Midbrain (tissue), 1 donor: ENCODE data around the gene EDARADD.
"Not testable (repeated sequence)": the region's sequence is repeated elsewhere in the genome, so short reads cannot be mapped to it uniquely, and the experiment has no call there.

Experiments used
- DNase-seq: peaks from one replicate; lab custom pipeline; 2025; lab: John Stamatoyannopoulos, UW

EDARADD gene

DNA sequence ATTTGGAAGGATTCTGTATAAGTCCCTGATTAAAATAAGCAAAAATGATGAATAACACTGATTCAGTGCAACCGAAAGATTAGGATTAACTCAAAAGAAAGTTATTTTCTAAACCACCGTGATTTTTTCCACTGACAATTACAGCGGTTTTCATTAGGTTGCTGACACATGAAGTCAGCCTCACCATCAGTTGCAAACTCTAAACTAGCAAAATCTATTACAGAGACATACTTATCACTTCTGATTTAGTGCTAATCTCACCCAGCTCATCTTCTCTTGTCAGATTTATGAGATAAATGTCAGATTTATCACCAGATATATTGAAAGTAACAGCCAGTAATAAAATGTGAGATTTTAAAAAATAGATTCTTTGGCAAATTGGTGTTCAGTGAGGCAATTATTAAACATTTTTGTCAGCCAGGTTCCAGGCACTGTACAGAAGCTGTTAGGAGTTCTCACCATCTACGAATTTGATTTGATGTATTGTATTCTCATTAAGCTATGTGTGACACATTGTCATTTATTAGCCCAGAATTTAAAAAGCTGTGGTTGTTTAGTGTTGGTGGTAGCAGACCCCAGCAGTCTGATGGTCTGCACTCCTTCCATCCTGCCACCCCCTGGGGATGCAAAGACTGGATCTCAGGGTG lies 92.4 kb downstream of the EDARADD start:
- no peak for DNase-seq

DNA sequence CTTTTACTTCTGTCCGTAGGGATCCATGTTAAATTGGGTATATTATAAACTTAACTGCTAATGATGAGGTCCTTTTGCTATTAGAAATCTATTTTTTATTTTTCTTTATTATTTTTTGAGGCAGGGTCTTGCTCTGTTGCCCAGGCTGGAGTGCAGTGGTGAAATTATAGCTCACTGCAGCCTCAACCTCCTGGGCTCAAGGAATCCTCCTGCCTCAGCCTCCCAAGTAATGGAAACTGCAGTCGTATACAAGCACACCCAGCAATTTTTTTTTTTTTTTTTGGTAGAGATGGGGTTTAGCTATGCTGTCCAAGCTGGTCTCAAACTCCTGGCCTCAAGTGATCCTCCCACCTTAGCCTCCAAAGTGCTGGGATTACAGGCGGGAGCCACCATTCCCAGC lies 95.1 kb downstream of the EDARADD start:
- DNase-seq: not testable (repeated sequence)

DNA sequence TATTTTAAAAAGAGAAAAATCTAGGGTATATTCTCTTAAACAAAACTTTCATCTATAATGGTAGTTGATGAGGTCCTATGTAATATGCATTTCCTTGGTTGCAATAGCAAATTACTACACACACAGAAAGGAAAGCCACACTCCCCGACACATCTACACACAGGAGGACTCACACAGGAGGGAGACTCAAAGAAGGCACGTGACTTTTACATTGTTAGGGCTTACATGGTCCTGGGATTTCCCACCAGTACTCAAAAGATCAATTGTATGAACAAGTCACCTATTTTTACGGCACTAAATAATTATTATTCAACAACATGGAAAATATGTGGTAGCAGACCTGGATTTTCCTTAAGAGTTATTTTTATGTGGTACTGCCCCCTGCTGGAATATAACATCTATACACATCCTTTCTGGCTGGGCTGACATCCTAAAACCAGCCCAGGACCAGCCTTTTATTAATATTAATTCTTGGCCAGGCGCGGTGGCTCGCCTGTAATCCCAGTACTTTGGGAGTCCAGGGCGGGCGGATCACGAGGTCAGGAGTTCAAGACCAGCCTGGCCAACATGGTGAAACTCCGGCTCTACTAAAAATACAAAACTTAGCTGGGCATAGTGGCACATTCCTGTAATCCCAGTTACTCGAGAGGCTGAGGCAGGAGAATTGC lies 95.8 kb downstream of the EDARADD start:
- peak; percentile 56 for DNase-seq

DNA sequence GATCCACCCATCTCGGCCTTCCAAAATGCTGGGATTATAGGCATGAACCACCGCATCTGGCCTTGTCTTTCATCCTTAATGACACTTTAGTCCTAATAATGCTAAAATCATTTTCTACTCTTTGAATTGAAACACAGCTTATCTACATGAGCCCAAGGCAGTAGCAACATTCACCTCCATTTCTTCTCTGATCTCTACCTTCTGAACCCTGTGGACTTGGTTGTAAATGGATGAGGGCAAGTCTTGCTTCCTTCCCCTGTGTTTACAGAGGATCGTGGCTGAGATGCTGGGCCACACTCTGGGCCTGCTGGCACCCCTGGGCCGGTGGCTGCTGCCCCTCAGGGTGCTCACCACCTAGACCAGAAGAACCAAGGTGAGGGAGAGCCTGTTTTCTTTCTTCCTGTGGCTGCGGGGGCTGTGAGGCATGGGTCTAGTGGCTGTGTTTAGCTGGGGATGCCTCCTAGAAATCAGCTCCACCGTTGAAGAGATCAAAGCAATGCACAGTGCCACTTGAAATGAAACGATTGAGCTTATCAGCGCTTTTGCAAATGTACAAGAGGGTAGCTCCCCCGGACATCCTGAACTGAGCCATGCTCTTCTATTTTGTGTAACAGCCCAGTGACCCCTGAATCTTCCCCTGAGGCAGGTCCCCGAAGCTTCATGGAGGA lies 97.5 kb downstream of the EDARADD start:
- no peak for DNase-seq

DNA sequence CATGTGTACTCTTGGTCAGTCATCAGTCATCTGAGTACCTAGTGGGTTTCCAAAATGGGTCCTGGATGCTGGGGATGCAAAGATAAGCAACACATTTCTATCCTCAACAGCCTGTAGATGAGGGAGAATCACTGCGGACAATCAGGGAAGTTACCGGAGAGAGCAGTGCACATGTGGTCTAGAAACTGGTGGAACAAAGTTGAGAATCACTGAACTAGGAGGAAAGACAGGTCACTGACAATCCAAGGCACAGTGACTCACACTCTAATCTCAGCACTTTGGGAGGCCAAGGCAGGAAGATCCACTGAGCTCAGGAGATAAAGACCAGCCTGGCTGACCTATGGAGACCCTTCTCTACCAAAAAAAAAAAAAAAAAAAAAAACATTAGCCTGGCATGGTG lies 98.3 kb downstream of the EDARADD start:
- no peak for DNase-seq

DNA sequence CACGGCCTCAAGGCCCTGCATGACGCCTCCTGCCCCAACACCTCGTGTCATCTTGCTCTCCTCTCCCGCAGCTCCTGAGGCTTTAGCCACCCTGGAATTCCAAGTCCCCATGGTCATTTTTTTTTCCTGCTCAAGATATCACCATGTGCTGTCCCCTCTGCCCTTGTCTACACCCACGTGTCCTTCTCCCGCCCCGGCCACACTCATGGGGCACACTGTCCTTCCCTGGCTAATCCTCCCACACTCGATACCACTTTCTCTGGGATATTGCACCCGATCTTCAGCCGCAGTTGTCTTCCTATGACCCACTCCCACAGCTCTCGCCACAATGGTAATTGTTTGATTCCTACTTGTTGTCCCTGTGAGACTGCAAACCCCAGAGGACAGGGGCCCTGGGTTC lies 100.0 kb downstream of the EDARADD start:
- DNase-seq: no peak

DNA sequence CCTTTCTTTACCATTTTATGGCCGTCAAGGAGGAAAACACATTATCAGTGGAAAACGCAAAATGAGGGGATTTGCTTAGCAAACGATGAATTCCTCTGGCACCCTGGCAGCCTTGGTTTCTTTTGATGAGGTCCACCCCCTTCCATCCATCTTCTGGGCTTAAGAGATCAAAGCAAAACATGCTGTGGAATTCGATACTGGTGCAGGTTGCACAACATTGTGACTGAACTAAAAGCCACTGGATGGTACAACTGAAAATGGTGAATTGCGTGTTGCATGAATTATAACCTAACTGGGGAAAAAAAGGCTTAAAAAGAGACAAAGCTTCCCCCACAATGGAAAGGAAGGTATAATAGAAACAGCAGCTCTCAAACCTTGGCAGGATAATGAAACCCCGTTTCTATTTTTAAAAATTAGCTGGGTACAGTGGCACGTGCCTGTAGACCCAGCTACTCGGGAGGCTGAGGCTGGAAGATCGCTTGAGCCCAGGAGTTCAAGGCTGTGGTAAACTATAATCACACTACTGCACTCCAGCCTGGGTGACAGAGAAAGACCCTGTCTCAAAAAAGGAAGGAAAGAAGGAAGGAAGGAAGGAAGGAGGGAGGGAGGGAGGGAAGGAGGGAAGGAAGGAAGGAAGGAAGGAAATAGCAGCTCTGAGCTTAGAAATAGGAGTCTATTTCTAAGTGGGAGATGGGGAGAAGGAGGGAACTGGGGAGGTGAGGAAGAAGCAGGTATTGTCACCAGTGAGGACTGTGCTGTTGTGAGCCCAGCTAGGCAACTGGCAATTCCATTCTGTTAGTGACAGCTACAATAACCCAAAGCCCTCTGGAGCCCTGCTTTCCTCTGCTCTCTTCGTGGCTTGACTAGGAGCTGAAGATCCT lies 100.7 kb downstream of the EDARADD start:
- DNase-seq: no peak

DNA sequence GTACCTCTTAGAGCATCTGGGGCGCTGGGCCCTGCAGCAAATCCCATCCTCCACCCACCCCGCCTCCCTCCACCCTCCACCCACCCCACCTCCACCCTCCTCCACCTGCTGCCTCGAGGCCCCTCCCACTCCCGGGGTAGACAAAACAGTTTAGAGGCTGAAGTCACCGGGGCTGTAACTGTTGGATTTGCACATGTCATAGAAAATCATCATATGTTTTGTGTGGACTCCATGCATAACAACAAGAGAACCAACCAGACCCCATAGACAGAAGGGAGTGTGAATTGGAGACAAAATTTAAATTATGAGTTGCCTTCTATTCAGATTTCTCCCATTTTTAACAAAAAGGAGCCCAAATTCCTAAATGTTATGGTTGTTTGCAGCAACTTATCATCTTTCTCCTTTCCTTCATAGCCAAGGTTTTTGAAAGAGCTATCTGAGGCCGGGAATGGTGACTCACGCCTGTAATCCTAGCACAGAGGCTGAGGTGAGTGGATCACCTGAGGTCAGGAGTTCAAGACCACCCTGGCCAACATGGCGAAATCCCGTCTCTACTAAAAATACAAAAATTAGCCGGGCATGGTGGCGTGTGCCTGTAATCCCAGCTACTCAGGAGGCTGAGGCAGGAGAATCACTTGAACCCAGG lies 101.5 kb downstream of the EDARADD start:
- no peak for DNase-seq

DNA sequence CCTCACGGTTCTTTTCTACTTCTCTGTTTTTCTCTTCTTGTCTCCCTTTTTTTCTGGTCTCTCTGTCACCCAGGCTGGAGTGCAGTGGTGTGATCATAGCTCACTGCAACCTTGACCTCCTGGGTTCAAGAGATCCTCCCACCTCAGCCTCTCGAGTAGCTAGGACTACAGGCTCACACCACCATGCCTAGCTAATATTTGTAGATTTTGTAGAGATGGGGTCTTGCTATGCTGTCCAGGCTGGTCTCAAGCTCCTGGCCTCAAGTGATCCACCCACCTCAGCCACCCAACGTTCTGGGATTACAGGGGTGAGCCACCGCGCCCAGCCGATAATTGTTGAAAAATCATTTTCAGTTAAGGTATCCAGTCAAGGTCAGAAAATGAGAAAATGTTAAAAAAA lies 103.8 kb downstream of the EDARADD start:
- DNase-seq: no peak

DNA sequence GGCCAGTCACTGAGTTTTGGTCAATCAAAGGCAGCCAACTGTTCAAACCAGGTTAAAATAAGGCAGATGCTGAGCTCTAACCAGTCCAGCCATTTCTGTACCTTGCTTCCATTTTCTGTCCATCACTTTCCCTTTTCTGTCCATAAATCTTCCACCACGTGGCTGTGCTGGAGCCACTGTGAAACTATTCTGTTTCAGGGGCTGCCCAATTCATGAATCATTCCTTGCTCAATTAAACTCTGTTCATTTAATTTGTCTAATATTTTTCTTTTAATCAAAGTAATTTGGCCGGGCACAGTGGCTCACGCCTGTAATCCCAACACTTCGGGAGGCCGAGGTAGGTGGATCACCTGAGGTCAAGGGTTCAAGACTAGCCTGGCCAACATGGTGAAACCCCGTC lies 107.0 kb downstream of the EDARADD start:
- no peak for DNase-seq

DNA sequence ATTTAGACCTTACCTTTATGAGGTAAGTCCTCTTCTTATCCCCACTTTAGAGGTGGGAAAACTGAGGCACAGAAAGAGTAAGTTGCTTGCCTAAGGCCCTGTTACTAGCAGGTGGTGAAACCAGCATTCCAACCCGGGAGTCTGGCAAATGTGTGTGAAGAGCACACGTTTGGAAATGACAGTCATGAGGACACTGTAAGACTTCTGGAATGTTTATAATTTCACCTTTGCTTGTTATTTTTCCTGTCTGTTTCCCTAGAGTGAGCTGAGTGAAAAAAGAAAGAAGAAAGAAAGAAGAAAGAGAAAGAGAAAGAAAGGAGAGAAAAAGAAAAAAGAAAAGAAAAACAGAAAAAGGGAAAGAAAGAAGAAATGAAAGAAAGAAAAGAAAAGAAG lies 108.5 kb downstream of the EDARADD start:
- no peak for DNase-seq

DNA sequence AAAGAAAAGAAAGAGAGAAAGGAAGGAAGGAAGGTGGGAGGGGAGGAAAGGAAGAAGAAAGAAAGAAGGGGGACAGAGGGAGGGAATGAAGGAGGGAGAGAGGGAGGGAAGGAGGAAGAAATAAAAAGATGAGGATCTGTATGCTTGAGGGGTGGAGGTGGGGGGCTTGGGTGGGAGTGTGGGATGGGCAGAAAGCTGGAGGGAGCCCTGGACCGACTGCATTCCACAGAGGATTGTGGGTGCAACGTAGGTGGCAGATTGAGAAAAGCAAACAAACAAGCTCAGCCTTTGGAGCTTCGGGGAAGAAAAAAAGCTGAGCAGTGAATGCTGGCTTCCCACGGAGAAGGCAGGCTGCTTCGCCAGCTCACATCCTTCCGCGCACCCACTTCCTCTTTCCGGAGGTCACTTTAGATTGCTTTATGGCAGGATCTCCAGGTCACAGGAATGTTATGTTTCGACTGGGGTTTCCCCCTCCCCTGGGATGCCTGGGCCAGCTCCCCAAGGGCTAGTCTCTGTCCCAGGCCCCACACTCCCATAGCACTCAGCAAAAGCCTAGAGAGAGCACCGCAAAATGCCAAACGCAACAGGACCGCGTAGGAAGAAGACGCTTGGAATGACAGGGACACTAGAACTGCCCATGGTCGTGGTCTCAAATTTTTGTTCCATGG lies 109.0 kb downstream of the EDARADD start:
- DNase-seq: peak; percentile 28

DNA sequence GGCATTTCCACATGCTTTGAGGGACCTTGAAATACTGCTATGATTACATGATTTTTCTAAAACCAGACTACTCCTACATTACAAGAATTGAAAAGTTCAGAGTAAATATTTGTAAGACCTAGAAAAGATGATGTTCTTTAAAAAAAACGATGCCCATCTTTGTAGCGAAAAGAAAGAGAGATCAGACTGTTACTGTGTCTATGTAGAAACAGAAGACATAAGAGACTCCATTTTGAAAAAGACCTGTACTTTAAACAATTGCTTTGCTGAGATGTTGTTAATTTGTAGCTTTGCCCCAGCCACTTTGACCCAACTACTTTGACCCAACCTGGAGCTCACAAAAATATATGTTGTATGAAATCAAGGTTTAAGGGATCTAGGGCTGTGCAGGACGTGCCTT lies 110.3 kb downstream of the EDARADD start:
- DNase-seq: not testable (repeated sequence)

DNA sequence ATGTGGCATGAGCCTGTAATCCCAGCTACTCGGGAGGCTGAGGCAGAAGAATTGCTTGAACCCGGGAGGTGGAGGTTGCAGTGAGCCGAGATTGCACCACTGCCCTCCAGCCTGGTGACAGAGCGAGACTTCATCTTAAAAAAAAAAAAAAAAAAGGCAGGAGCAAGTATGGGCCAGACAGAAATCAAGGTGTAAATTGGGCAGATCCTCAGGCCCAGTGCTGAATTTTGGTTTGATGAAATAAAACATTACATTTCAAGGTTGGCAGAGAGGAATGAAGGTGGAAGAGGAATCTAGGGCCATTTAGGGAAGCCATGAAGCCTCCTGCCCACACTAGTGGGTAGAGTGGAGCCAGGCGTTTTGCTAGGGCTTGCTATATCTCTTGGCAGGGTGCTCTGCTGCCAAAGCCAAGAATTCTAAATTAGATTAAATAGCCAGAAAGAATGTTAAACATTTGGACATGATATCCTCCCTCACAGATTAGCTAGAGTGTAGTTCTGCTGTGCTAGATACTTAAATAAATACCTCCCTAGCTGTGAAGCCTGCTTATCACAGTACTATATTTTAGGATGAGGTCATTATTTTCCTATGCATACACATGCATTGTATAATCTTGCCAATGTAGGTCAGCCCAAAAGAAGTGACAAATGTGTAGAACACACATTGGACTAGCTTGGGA lies 113.1 kb downstream of the EDARADD start:
- DNase-seq: no peak

DNA sequence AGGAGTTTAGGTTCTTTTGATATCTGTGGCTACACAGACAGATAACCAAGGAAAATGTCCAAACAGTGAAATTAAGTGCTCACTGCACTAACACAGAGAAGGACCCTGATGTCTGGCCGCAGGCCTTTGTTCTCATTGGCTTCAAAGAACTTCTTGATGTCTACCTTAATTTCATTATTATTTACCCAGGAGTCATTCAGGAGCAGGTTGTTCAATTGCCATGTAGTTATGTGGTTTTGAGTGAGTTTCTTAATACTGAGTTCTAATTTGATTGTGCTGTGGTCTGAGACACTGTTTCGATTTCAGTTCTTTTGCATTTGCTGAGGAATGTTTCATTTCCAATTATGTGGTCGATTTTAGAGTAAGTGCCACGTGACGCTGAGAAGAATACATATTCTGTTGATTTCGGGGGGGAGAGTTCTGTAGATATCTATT lies 114.5 kb downstream of the EDARADD start:
- no peak for DNase-seq

DNA sequence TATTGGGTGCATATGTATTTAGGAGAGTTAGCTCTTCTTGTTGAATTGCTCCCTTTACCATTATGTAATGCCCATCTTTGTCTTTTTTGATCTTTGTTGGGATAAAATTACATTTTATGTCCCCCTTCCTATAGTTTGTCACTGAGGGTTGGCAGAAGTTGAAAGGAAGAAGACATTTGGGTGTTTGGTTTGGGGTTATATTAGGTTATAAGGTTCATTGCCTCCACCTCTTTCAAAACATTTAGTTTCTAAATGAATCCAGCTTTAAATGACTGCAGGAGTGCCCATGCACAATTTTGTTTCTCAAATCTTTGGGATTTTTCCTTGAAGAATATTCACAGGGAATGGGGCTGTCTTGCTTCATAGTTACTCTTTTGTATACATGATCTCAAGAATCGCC lies 115.1 kb downstream of the EDARADD start:
- no peak for DNase-seq

DNA sequence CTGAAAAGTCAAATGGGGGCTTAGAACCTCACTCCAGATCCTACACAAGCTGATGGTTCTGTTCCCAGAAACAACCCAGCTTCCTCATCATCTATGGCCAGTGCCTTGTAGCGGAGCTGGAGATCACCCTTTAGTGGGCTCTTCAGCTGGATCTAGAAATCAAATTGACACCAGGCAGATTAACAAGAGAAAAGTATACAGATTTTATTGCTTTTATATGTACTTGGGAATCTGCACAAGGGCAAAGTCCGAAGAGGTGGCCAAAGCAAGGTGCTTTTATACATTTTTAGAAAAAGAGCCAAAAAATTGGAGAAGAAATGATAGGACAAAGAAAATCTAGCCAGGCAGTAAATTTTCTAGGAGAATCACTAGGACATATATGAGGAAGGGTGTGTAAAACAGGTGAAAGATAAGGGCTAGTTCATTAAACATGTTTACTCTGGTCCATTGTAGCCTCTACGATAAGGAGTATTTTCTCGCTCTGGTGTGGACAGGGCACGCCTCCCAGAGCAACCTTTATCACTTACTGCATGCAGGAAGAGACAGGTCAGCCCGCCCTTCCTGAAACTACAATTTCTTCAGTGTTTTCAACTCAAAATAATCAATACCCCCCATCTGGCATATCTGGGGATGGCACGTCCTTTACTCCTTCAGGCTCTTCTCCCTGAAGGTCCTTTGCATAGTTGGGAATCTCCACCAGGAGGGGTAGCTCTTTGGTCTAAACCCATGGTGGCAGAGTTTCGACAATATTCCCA lies 115.7 kb downstream of the EDARADD start:
- no peak for DNase-seq

DNA sequence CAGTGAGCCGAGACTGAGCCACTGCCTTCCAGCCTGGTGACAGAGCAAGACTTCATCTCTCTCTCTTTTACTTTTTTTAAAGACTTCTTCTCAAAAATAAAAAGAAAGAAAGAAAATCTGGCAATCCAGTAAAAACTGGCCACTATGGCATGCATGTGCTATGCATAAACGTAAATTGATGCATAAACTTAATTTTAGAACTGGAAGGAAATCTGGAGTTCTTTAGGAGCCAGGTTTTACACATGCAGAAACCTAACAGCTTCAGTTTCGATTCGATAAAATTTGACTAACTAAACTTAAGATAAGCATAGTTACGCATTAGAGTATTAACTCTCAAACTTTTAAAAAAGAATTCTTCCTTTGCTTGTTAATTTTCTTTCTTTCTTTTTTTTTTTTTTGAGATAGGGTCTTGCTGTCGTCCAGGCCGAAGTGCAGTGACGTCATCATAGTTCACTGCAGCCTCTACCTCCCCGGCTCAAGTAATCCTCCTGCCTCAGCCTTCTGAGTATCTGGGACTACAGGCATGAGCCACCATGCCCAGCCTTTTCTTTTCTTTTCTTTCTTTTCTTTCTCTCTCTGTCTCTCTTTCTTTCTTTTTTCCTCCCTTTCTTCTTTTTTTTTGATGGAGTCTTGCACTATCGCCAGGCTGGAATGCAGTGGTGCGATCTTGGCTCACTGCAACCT lies 117.8 kb downstream of the EDARADD start:
- no peak for DNase-seq

DNA sequence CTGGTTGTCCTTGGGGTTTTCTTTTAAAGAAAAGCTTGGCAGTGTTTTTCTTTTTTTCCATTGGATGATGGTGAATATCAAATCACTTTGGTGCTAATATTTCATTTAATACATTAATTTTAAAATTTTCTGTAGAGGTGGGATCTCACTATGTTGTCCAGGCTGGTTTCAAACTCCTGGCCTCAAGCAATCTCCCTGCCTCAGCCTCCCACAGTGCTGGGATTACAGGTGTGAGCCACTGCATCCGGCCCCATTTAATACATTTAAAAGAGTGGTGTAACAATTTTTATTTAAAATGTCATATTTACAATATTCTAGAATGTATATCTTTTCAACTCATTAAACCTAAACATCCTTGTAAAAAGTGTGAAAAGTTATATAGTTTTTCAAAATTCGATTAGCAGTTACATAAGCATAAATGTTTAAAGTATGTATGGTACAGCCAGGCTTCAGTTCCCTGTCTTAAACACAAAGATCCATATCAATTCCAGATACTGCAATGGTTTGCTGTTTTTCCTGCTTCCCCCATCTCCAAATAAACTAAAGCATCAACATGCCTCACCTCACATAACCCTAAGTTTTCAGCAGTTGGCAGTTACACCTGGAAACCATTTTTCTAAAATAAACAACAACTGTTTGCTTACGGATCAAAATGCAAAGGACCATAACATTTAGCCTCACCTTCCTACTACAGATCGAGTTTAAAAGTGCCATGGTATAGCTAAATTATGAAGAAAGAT lies 120.8 kb downstream of the EDARADD start:
- DNase-seq: no peak
